Activated naive CD8-positive, alpha-beta T cell (primary cell): ENCODE data around the gene PCDH15.

Experiments used
- H3K27ac Mint-ChIP-seq: one replicate; pipeline ENCODE4 v1.8.0; 2021; ENCODE audit warnings: mixed read lengths
- H3K27me3 Mint-ChIP-seq: one replicate; pipeline ENCODE4 v1.8.0; 2021; ENCODE audit warnings: mixed read lengths
- H3K36me3 Mint-ChIP-seq: one replicate; pipeline ENCODE4 v1.8.0; 2021; ENCODE audit warnings: mixed read lengths
- H3K4me1 Mint-ChIP-seq: one replicate; pipeline ENCODE4 v1.8.0; 2021; ENCODE audit warnings: low read depth, mixed read lengths
- H3K4me3 Mint-ChIP-seq: one replicate; pipeline ENCODE4 v1.8.0; 2021; ENCODE audit warnings: mild to moderate bottlenecking, mixed read lengths
- H3K9me3 Mint-ChIP-seq: one replicate; pipeline ENCODE4 v1.8.0; 2021; ENCODE audit warnings: low read depth, mixed read lengths

PCDH15 gene

DNA sequence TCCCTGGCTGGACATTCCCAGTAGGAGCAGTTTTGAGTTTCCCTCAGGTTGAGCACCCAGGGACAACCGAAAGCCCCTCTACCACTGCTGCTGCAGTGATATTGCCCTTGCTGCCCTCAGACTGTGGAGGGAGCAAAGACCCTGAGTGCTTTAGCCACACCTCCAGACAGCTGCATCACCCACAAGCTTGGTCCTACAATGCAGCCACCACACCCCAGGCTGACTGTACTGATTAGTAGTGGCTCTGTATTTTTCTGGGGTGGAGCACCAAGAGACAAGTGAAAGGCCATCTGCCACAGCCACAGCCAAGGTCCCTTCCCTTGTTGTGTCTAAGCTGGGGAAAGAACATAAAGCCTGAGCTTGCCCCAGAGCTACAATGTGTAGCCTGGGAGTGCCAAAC lies 789.9 kb downstream of the PCDH15 start:
- no peaks in the 10 kb centered on the region for H3K27me3 Mint-ChIP-seq
- peaks cover 10% of the 10 kb centered on the region for H3K9me3 Mint-ChIP-seq
- no peak overlapping the region for H3K4me3 Mint-ChIP-seq
- no peaks in the 10 kb centered on the region for H3K4me1 Mint-ChIP-seq
- no peak overlapping the region for H3K27ac Mint-ChIP-seq
- no peaks in the 10 kb centered on the region for H3K36me3 Mint-ChIP-seq

- Mint-ChIP-seq H3K4me1 (no peaks in the 10 kb centered on the region), H3K27ac (no peak overlapping the region), H3K9me3 (peaks cover 15% of the 10 kb centered on the region), H3K4me3 (no peak overlapping the region), H3K36me3 (no peaks in the 10 kb centered on the region), H3K27me3 (no peaks in the 10 kb centered on the region)
Observed at GRCh38 chr10:54010337-54010933, 790.6 kb downstream of the PCDH15 start.

GRCh38 chr10:54009672-54010071 lies 791.4 kb downstream of the PCDH15 start:
- Mint-ChIP-seq H3K36me3 (no peaks in the 10 kb centered on the region), H3K27me3 (no peaks in the 10 kb centered on the region), H3K9me3 (peaks cover 15% of the 10 kb centered on the region), H3K27ac (no peak overlapping the region), H3K4me1 (no peaks in the 10 kb centered on the region), H3K4me3 (no peak overlapping the region)

DNA sequence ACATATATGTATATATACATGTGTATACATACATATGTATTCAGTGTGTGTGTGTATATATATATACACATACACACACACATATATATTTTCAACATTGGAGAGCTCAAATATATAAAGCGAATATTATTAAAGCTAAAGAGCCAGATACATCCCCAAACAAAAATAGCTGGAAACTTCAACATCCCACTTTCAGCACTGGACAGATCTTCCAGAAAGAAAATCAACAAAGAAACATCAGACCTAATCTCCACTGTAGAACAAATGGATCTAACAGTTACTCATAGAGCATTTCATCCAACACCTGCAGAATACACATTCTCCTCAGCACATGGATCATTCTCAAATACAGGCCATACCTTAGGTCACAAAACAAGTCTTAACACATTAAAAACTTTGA lies 799.0 kb downstream of the PCDH15 start:
- Mint-ChIP-seq H3K27me3 (no peaks in the 10 kb centered on the region), H3K27ac (no peak overlapping the region), H3K4me1 (no peaks in the 10 kb centered on the region), H3K9me3 (peaks cover 8% of the 10 kb centered on the region), H3K4me3 (no peak overlapping the region), H3K36me3 (no peaks in the 10 kb centered on the region)

GRCh38 chr10:53997953-53998352 lies 803.1 kb downstream of the PCDH15 start:
- H3K27me3 Mint-ChIP-seq = no peaks in the 10 kb centered on the region
- no peaks in the 10 kb centered on the region for H3K36me3 Mint-ChIP-seq
- H3K9me3 Mint-ChIP-seq = peaks cover 3% of the 10 kb centered on the region
- no peak overlapping the region for H3K27ac Mint-ChIP-seq
- H3K4me1 Mint-ChIP-seq = no peaks in the 10 kb centered on the region
- H3K4me3 Mint-ChIP-seq = no peak overlapping the region

DNA sequence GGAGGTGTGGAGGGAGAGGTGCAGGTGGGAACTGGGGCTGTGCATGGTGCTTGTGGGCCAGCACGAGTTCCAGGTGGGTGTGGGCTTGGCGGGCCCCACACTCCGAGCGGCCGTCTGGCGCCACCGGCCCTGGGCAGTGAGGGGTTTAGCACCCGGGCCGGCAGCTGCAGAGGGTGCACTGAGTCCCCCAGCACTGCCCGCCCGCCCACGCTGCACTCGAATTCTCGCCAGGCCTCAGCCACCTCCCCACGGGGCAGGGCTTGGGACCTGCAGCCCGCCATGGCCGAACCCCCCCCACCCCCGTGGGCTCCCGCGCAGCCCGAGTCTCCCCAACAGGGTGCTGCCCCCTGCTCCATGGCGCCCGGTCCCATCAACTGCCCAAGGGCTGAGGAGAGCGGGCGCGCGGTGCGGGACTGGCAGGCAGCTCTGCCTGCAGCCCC lies 810.2 kb downstream of the PCDH15 start:
- Mint-ChIP-seq H3K27ac (no peak overlapping the region), H3K27me3 (no peaks in the 10 kb centered on the region), H3K9me3 (no peaks in the 10 kb centered on the region), H3K4me1 (no peaks in the 10 kb centered on the region), H3K4me3 (no peak overlapping the region), H3K36me3 (no peaks in the 10 kb centered on the region)

GRCh38 chr10:53983431-53983830 lies 817.6 kb downstream of the PCDH15 start:
- Mint-ChIP-seq H3K9me3 (peaks cover 8% of the 10 kb centered on the region), H3K27me3 (no peaks in the 10 kb centered on the region), H3K4me3 (no peak overlapping the region), H3K36me3 (no peaks in the 10 kb centered on the region), H3K4me1 (no peaks in the 10 kb centered on the region), H3K27ac (no peak overlapping the region)

- peaks cover 8% of the 10 kb centered on the region for H3K9me3 Mint-ChIP-seq
- H3K4me3 Mint-ChIP-seq = no peak overlapping the region
- H3K4me1 Mint-ChIP-seq = no peaks in the 10 kb centered on the region
- H3K27me3 Mint-ChIP-seq = no peaks in the 10 kb centered on the region
- H3K27ac Mint-ChIP-seq = no peak overlapping the region
- H3K36me3 Mint-ChIP-seq = no peaks in the 10 kb centered on the region
Observed at GRCh38 chr10:53980210-53980609, 820.8 kb downstream of the PCDH15 start.

- Mint-ChIP-seq H3K27ac (no peak overlapping the region), H3K36me3 (no peaks in the 10 kb centered on the region), H3K4me1 (no peaks in the 10 kb centered on the region), H3K27me3 (no peaks in the 10 kb centered on the region), H3K4me3 (no peak overlapping the region), H3K9me3 (peaks cover 2% of the 10 kb centered on the region)
Observed at GRCh38 chr10:53978301-53978700, 822.7 kb downstream of the PCDH15 start.

- H3K27ac Mint-ChIP-seq = no peak overlapping the region
- H3K9me3 Mint-ChIP-seq = no peaks in the 10 kb centered on the region
- no peaks in the 10 kb centered on the region for H3K36me3 Mint-ChIP-seq
- H3K4me3 Mint-ChIP-seq = no peak overlapping the region
- H3K27me3 Mint-ChIP-seq = no peaks in the 10 kb centered on the region
- no peaks in the 10 kb centered on the region for H3K4me1 Mint-ChIP-seq
Observed at GRCh38 chr10:53977267-53977666, 823.8 kb downstream of the PCDH15 start.

- Mint-ChIP-seq H3K27ac (no peak overlapping the region), H3K9me3 (peaks cover 4% of the 10 kb centered on the region), H3K36me3 (no peaks in the 10 kb centered on the region), H3K27me3 (no peaks in the 10 kb centered on the region), H3K4me3 (no peak overlapping the region), H3K4me1 (no peaks in the 10 kb centered on the region)
Observed at GRCh38 chr10:53957401-53957800, 843.6 kb downstream of the PCDH15 start.

GRCh38 chr10:53955091-53955490 lies 845.9 kb downstream of the PCDH15 start:
- Mint-ChIP-seq H3K4me1 (no peaks in the 10 kb centered on the region), H3K9me3 (peaks cover 4% of the 10 kb centered on the region), H3K4me3 (no peak overlapping the region), H3K27ac (no peak overlapping the region), H3K27me3 (no peaks in the 10 kb centered on the region), H3K36me3 (no peaks in the 10 kb centered on the region)

DNA sequence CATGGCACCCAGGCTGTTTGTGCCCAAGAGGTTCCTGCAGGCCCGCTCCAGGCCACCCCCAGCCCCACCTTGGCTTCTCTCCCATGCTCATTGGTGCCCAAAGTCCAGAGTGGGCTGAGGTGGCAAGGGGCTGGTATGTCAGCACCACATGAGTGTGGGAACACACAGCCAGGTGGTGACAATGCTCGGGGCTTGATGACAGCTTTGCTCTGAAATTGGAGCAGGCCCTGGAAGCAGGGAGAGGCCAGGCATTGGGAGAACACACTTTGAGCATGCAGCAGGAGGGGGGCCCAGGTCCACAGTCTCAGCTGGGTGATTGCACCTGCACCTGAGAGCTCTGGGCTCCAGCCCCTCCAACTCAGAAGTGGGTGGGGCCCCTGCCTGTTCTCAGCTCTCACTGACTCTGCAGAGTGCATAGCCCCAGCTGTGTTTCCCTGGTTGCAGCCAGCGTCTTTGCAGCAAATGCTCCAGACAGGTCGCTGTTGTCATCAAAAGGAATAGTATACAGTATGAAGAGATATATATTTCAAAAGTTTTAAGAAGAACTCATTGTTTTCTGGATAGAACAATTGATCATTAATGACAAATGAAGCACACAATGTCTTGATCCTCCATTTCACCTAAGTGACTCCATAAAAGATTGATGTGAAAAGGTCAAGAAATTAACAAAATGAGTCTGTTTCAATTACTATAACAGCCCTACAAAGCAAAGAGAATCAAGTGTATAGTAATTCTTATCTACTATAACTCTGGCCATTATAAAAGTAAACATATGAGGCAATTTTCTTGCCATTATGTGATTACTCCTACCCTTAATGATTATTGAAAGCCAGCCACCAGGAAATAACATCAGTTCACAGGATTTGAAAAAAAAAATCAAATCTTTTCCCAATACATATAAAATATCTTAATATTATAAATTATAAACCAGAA lies 848.1 kb downstream of the PCDH15 start:
- Mint-ChIP-seq H3K4me3 (no peak overlapping the region), H3K9me3 (peaks cover 4% of the 10 kb centered on the region), H3K4me1 (no peaks in the 10 kb centered on the region), H3K36me3 (no peaks in the 10 kb centered on the region), H3K27me3 (no peaks in the 10 kb centered on the region), H3K27ac (no peak overlapping the region)

DNA sequence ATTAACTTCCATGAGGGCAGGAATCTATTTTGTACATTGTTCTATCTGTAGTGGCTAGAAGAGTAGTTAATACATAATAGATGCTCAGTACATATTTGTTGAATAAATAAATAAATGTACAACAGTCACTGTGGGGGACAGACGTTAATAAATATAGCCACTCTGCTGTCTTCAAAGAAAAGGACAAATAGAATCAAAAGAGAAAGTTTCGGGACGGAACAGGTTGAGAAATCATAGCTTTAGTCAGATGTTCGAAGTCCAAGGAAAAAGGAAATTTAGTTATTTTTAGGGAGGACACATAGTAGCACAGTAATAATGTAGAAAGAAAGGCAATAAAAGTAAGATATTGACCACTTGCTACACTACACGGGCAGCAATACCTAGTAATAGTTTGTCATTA lies 861.4 kb downstream of the PCDH15 start:
- H3K4me3 Mint-ChIP-seq = no peak overlapping the region
- H3K36me3 Mint-ChIP-seq = no peaks in the 10 kb centered on the region
- no peaks in the 10 kb centered on the region for H3K27me3 Mint-ChIP-seq
- no peak overlapping the region for H3K27ac Mint-ChIP-seq
- no peaks in the 10 kb centered on the region for H3K9me3 Mint-ChIP-seq
- no peaks in the 10 kb centered on the region for H3K4me1 Mint-ChIP-seq

DNA sequence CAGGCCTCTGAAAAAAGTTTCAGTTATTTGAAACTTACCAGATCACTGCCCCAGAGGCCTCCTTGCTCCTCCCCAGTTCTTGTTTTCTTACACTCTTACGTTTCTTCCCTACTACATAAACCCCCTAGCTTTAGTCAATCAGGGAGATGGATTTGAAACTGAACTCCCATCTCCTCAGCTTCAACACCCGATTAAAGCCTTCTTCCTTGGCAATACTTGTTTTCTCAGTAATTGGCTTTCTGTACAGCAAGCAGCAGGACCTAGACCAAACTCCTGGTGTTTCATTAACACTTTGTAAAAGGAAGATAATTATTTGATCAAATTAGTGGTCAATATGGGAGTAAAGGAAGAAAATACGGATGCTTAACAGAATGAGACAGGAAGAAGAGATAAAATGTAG lies 870.4 kb downstream of the PCDH15 start:
- H3K4me1 Mint-ChIP-seq = no peaks in the 10 kb centered on the region
- no peaks in the 10 kb centered on the region for H3K27me3 Mint-ChIP-seq
- no peak overlapping the region for H3K27ac Mint-ChIP-seq
- H3K4me3 Mint-ChIP-seq = no peak overlapping the region
- peaks cover 21% of the 10 kb centered on the region for H3K9me3 Mint-ChIP-seq
- no peaks in the 10 kb centered on the region for H3K36me3 Mint-ChIP-seq
